NCI-H345 treated with DMSO at 0.1 percent for 48 hours (cell line): Measurements from ENCODE around the gene HDAC9.

Experiments used
- DNase-seq: peaks from one replicate; lab custom pipeline; 2025; ENCODE audit not compliant: unreplicated experiment; lab: John Stamatoyannopoulos, UW

HDAC9 gene

DNA sequence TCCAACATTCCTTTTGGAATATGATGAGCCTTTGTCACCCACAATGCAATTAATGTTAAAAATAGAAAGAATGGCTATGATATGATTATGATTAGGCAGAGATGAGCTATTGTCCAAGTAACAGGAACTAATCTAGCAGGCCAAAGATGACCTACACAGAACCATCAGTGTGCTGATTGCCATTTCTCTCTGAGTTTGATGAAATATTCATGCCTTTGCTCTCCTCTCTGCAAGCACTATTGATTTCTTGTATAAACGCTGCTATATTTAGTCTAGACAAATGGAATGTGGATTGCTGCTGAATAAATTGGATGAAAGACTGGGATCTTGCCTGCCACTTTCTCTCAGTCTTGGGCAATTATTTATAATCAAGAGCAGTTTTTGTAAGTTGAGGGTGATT lies 85.4 kb downstream of the HDAC9 start:
- DNase-seq: no peak

DNA sequence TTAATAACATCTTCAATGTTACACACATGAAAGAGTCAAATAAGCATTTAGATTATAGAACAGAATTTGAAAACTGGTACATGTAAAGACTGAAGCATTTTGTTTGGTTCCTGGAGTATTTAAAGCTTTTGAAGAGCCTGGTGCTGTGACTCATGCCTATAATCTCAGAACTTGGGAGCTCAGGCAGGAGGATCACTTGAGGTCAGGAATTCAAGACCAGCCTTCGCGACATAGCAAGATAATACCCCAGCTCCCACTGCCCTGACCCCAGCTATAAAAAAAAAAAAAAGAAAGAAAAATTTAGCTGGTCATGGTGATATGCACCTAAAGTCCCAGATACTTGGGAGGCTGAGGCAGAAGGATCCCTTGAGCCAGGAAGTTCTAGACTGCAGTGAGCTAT lies 87.8 kb downstream of the HDAC9 start:
- DNase-seq: no peak

GRCh38 chr7:18590241-18590640 lies 94.7 kb downstream of the HDAC9 start:
- no peak for DNase-seq

- DNase-seq: peak; percentile 15
Observed at GRCh38 chr7:18590744-18591340, 95.3 kb downstream of the HDAC9 start.

- DNase-seq: no peak
Observed at GRCh38 chr7:18593602-18594279, 98.2 kb downstream of the HDAC9 start.

DNA sequence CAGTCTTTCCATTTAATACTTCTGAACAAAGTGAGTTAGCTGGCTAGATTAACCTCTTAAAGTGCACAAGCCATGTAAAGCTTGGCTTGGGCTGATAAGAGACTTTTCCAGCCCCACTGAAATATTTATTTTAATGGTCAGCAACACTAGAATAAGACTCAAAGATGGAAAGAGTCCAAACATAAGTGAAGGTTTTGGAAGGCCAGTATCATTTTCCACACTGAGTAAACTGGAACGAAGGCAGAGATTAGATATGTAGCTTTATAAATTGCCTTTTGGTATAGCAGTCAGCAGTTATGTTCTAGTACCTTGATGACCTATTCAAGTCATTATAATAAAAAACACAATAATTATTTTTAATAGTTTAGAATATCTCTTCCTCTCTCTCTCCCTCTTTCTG lies 102.2 kb downstream of the HDAC9 start:
- DNase-seq: no peak

GRCh38 chr7:18607025-18607424 lies 111.5 kb downstream of the HDAC9 start:
- no peak for DNase-seq

GRCh38 chr7:18610331-18610948 lies 114.9 kb downstream of the HDAC9 start:
- no peak for DNase-seq

DNA sequence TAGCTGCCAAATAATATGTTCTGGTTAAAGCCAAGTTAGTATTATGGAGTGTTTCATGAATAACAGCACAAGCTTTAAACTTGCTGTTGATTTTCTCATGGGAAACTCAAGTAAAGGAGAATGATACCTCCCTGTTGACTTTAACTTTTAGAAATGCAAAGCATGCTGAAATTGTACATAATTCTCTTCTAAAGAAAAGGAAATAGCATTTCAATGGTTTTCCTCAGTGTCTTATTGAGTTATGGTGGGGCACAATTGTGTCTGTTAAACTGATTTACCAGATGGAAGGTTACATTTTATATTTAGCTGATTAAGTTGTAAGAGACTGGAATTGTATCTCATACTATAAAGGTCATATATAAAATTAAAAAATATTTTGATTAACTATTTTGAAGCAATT lies 119.3 kb downstream of the HDAC9 start:
- DNase-seq: no peak

DNA sequence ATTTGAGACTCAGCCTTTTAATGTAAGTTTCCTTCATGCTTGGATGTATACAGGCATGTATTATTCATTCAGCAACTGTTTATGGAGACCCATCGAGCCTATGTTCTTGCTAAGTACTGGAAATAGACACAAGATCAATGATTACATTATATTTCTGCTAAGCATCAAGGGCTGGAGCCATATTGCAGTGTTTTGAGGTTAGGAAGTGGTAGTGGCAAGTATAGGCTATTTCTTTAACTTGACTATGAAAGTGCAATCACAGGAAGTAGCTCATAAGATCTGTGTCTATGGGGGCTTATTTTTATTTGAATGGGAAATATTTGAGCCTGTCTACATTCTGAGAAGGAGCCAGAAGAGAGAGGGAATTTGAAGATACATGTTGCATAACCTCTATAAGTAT lies 123.8 kb downstream of the HDAC9 start:
- DNase-seq: no peak

DNA sequence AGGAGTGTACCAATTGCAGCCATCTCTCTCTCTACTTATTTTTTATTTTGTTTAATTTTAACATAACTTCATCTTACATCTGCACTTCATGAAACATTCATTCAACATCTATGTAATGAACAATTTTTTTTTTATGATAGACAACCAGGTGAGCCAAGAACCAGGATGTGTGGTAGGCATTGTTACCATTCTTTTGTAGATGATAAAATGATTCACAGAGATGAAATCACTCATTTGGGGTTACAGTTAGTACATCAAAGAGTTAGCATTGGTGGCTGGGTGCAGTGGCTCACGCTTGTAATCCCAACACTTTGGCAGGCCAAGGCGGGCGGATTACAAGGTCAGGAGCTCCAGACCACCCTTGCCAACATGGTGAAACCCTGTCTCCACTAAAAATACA lies 127.8 kb downstream of the HDAC9 start:
- no peak for DNase-seq

- no peak for DNase-seq
Observed at GRCh38 chr7:18624459-18624858, 128.9 kb downstream of the HDAC9 start.

DNA sequence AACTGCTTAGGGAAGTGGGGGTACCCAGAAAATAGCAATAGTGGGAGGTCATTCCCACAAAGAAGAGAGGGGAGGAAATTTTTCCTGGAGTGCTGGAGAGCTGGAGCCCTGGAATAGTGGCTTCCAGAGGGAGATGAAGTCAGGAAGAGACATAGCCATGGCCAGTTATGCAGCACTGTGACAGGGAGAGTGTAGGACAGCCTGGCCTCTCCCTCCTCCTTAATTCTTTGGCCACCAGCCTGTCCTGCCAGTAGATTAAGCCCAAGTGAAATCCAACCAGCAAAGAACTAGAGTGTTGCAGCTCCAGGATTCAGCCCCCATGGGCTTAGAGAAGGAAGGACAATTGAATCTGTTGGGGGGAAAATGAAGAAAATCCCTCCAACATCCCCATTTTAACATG lies 130.5 kb downstream of the HDAC9 start:
- DNase-seq: no peak

GRCh38 chr7:18626717-18627116 lies 131.2 kb downstream of the HDAC9 start:
- no peak for DNase-seq

- DNase-seq: no peak
Observed at GRCh38 chr7:18637516-18637915, 142.0 kb downstream of the HDAC9 start.

DNA sequence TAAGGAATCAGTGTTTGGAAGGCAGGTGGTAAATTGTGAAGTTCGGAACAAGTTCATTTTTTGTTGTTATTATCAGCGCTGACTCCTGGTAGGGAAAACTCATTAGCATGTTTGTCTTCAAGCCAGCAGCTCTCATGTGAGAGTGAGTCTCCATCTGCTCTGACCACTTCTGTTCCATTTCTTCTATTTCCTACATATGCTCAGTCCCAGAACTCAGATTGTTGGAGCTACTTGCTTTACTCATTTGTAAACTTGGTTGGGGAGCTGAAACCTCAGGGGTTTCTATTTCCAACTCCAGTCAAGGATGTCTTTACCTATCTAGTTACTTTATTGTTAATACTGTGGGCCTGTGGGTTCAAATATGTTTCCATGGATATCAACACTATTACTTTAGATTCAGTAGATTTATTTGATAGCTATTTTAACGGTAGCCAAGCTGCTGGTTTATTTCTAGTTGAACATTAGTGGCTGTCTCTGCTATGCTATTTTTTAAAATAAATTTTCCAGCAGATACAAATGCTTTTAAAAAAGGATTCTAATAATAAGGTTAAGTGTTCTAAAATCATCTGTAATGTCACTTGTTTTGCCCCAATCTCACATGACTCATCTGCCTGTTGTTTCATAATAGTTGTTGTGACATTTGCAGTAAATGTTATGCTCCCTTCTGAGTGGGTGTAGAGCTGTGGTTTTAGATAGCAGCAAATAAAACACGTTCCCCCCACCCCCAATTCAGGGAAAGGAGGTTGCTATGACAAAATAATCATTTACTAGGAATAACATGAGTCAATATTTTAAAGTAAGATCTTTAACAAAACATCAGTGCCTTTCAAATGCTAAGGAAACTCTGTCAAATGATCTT lies 143.3 kb downstream of the HDAC9 start:
- no peak for DNase-seq

DNA sequence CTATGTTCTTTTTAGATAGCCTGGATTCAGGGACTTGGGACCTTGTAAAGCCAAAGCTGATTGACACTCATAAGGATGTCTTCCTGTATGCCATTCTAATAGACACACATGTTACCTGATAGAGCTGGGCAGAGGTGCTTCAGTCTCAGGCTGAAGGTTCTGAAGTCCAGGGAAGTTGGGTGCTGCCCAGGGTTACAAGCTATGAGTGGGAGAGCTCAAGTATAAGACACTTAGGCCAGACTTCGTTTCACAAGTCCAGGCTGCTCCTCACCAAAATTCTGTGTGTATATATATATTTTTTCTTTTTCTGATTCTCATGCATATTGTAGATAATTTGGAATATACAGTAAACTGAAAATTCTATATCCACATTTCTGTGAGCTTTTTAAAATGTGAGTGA lies 144.2 kb downstream of the HDAC9 start:
- DNase-seq: no peak

GRCh38 chr7:18644981-18645380 lies 149.4 kb downstream of the HDAC9 start:
- no peak for DNase-seq

GRCh38 chr7:18647582-18647981 lies 152.0 kb downstream of the HDAC9 start:
- DNase-seq: no peak

DNA sequence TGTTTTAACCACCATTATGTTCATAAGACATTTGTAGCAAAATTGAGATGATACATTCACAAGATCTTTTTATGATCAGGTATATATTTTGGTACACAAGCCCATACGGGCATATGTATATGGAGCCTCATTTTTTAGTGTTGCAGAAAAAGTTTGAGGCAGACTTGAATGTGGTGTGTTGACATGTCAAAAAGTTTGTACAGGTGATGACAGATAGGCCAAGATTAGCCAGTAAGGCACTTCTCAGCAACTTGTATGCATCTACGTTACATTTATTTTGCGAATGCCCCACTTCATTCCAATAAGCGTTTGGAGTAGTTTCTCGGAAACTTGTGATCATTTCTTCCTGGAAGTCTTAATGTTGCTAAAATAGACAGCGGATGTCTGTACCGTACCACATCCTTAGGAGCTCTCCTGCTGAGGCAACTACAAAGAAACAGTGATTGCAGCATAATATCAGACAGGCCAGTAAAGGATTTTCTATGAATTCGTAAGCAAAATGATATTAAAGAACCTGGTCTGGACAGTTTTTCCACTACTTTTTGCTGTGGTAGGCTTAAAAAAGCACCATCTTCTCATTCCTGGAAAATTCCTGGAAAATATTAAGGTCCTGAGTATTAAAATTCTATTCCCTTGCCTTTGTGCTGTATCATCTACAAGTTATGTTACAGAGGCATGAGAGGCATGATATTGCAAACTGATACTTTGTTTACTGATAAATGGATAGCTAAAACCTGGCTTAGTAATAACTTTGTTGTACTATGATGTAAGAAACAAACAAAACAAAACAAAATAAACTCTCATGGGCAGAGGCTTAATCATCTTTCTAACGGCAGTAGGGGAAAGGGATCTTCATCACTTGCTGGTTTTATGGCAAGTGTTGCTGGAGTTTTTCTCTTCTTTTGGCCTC lies 153.6 kb downstream of the HDAC9 start:
- DNase-seq: no peak
